Measurements from ENCODE around the gene ZEB1.
"Not testable (repeated sequence)": the region's sequence is repeated elsewhere in the genome, so short reads cannot be mapped to it uniquely, and the experiment has no call there.

ZEB1 gene

DNA sequence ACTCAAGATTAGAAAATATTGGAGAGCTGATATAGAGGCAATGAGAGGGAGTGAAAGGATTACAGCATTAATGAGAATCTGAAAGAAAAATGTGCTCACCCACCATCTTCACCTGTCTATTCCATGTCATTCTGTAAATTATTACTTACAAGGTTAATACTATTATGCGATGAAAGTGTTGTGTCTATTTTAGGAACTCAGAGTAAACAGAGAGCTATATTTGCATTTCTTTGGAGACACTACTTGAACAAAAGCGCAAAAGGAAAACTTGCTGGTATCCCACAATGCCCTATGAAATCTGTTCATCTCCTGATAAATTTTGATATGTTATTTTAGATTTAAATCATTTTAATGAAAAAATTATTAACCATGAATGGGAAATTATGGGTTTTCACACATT is 196.1 kb downstream of the ZEB1 start:
- DNase-seq (ENCODE audit: low spot score) = no peak

- DNase-seq (ENCODE audit: low spot score) = no peak
These were observed 196.9 kb downstream of the ZEB1 start for GRCh38 chr10:31515819-31516402.

DNA sequence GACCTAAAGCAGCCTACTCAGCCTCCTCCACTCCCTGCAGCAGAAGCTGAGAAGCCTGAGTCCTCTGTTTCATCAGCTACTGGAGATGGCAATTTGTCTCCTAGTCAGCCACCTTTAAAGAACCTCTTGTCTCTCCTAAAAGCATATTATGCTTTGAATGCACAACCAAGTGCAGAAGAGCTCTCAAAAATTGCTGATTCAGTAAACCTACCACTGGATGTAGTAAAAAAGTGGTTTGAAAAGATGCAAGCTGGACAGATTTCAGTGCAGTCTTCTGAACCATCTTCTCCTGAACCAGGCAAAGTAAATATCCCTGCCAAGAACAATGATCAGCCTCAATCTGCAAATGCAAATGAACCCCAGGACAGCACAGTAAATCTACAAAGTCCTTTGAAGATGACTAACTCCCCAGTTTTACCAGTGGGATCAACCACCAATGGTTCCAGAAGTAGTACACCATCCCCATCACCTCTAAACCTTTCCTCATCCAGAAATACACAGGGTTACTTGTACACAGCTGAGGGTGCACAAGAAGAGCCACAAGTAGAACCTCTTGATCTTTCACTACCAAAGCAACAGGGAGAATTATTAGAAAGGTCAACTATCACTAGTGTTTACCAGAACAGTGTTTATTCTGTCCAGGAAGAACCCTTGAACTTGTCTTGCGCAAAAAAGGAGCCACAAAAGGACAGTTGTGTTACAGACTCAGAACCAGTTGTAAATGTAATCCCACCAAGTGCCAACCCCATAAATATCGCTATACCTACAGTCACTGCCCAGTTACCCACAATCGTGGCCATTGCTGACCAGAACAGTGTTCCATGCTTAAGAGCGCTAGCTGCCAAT is 202.2 kb downstream of the ZEB1 start:
- no peak for DNase-seq (ENCODE audit: low spot score)

DNA sequence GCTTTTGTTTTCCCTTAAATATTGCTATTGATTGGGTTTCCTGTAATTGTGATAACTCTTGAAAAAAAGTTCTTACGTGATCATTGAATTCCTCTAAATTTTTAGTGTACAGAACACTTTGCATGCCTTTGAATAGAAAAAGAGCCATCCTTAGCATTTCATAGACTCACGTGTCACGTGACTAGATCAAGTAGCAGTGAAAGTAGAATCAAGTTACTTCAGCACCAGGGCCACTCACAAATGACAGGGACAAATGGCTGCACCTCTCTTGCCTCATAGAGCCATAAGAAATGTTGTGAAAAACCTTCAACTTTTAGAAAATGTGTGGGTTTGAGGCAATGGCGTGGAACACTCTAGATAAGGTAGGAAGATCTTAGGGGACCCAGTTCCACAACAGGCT is 203.8 kb downstream of the ZEB1 start:
- DNase-seq (ENCODE audit: low spot score) = no peak

DNA sequence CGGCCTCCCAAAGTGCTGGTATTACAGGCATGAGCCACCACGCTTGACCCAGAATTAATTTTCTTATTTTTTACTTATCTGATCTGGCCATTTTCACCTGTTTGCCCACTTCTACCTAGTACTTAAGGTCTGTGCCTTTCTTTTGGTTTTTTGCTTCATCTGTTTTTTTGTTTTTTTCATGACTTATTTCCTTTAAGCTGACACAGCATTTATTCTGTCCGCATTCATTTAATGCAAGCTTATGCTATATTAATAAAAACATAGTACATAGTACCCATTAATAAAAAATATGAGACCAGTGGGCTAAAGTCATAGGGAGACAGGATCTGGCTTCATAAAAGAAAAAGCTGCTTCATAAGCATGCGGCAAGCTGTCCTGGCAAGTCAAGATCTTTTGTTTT is 205.4 kb downstream of the ZEB1 start:
- no peak for DNase-seq (ENCODE audit: low spot score)

DNA sequence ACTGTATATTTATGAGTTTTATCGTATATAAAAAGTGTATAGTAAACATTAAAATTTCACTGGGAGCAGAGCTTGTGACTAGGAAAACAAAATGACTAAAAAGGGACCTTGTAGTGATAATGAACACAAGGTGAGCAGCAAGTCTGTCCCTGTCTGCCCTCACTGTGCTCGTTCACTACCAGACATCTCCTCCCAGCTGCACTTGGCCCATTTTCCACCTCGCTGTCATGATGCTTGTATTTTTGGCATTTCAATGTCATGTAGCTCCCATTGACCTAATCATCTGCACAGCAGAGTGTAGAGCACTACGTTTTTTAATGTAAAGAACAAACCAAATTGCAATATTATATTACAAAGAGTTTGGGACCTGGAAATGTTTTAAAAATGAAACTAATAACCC is 207.2 kb downstream of the ZEB1 start:
- DNase-seq (ENCODE audit: low spot score) = no peak

- DNase-seq (ENCODE audit: low spot score) = no peak
These were observed 207.7 kb downstream of the ZEB1 start for GRCh38 chr10:31526681-31527080.

GRCh38 chr10:31528831-31529230 is 209.8 kb downstream of the ZEB1 start:
- DNase-seq (ENCODE audit: low spot score) = no peak

DNA sequence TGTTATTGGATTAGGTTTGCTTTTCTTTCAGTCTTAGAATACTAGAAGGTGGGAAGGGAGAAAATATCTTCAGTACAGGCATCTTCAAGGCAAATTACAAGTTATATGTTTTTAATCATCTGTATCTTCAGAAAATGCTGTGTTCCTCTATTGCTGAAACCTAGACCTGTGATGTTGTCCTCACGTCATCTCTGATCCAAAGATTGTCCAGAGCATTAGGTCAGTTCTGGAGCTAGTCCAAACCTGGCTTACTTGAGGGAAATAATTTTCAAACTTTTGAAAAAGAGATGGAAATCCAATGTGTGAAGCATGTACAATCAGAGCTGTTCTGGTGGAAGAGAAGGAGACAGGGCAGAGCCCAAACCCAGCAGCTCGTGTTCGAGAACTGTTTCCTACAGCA is 217.3 kb downstream of the ZEB1 start:
- DNase-seq (ENCODE audit: low spot score) = no peak

- DNase-seq (ENCODE audit: low spot score) = no peak
These were observed 230.9 kb downstream of the ZEB1 start for GRCh38 chr10:31549896-31550295.

DNA sequence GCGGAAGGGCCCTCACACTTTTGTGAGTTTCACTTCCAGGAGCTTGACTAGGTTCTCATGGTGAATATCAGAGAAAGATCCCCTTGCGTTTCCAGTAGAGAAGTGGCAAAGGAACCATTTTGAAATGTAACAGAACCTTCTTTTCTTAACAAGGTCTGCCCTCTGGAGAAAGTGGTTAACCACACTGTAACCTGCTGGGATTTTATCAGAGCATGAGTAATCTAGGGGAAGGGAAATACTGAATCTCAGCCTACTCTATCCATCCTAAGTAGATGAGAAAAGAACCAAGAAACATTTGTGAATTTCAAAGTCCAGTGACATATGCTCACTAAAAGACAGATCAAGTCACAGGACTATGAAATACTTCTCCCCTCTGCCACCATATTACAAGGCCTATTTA is 235.5 kb downstream of the ZEB1 start:
- no peak for DNase-seq (ENCODE audit: low spot score)

DNA sequence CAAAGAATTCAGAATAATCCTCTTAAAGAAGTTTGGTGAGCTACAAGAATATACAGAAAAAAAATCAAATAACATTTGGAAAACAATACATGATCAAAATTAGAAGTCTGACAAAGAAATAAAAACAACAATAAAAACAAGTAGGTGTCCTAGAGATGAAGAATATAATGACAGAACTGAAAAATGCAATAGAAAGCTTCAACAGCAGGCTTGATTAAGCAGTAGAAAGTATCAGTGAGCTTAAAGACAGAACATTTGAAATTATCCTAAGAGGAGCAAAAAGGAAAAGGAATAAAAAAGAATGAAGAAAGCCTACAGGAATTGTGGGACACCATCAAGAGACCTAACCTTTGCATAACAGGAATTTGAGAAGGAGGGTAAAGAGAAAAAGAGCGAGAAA is 238.8 kb downstream of the ZEB1 start:
- no peak for DNase-seq (ENCODE audit: low spot score)

DNA sequence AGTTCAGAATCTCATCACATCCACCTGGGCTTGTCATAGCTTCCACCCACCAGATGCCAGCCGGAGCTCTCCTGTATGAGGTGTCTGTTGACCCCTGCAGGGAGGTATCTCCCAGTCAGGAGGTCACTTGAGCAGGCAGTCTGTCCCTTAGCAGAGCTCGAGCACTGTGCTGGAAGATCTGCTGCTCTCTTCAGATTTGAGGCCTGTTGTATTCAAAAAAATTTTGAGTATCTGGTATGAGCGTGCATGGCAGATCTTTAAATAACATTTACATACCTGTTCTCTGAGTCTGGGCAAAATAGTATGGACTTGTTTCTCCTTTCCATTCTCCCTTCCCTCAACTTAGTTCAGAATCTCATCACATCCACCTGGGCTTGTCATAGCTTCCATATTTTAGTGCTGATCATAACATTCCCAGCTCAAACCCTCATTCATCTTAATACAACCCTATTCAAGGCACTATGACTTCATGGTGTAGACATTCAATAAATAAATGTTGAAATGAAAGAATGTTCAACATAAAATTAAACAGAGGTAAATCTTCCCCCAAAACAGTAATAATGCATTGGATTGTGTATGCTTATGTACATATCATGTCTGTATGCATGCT is 249.3 kb downstream of the ZEB1 start:
- DNase-seq (ENCODE audit: low spot score) = not testable (repeated sequence)

DNA sequence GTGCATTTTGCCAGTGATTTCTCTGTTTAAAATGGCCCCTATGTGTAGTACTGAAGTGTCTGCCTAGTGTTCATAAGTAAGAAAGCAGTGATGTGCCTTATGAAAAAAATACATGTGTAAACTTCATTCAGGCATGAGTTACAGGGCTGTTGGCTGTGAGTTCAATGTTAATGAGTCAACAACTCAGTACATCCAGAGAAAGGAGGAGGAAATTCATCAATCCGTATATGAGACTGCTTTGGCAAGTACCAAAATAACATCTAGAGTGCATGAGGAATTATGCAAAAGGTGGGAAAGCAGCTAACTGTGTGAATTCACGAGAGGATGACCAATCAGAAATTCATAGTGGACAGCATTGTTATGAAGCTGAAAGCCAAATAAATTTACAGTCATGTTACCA is 255.6 kb downstream of the ZEB1 start:
- no peak for DNase-seq (ENCODE audit: low spot score)

DNA sequence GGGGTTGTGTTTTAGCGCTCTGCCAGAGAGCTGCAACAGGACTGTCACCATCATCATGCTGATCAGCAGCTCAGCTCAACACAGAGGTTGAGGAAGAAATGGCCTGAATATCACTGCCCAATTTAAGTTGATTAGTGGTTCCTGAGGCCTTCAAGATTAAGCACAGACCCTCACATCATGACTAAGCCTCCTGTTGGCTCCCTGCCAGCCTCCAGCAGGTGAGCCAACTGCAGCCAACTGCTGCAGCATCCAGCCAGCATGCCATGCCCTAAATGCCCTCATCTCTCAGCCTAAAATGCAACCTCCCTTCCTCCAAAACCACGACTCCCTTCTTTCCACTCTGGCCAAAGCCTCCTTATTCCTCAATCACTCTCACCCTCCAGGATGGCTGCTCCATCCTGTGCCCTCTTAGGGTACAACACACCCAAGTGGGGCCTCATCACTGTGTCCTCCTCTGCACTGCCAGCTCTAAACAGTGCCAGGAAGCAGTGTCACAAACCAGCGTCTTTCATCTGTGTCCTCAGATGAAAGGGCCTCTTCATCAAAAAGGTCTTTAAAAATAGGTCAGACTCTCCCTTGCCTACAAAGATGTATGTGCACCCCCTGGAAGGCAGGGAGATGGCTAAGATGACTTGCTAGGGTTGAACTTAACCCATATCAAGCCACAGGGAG is 259.3 kb downstream of the ZEB1 start:
- no peak for DNase-seq (ENCODE audit: low spot score)

GRCh38 chr10:31578951-31579350 is 259.9 kb downstream of the ZEB1 start:
- no peak for DNase-seq (ENCODE audit: low spot score)
